HFFc6 (cell line): ENCODE results near the gene PPP1CA. TPM values are rescaled to one million over a fixed set of nuclear protein-coding genes. Genes with fewer than 3 reads are reported as not detected.

Experiments
- DNase-seq: peaks from one replicate; pipeline ENCODE4 v3.0.0-alpha.2; 2018
- H3K27ac Mint-ChIP-seq: 2 replicates; pipeline ENCODE4 v1.8.0; 2020; ENCODE audit warnings: mild to moderate bottlenecking, mixed read lengths
- H3K27me3 Mint-ChIP-seq: 2 replicates; pipeline ENCODE4 v1.8.0; 2021; ENCODE audit warnings: mild to moderate bottlenecking, moderate library complexity, mixed read lengths; ENCODE audit not compliant: insufficient read depth
- H3K36me3 Mint-ChIP-seq: 2 replicates; pipeline ENCODE4 v1.8.0; 2021; ENCODE audit warnings: low read depth, mixed read lengths
- H3K4me1 Mint-ChIP-seq: 2 replicates; pipeline ENCODE4 v1.8.0; 2020; ENCODE audit warnings: low read depth, mixed read lengths
- H3K4me3 Mint-ChIP-seq: 2 replicates; pipeline ENCODE4 v1.8.0; 2020; ENCODE audit warnings: mild to moderate bottlenecking, moderate library complexity, mixed read lengths
- H3K9me3 Mint-ChIP-seq: 2 replicates; pipeline ENCODE4 v1.8.0; 2020; ENCODE audit warnings: mild to moderate bottlenecking, mixed read lengths
- CTCF ChIP-seq: fragments of 200-600 bp; sonication (generic); IDR thresholded peaks from 2 replicates; pipeline ENCODE4 v1.5.0; 2021; ENCODE audit warnings: antibody characterized with exemption, mild to moderate bottlenecking
- total RNA-seq, 6 experiments: library from RNA; stranded (reverse); fragmentation: NEBNext Ultra II Directional; extraction: Animal tissue kit (Norgen Biotek cat#: 25700); gene quantifications; 2 replicates in 1 of 6; 3 replicates in 5 of 6; pipeline ENCODE4 v1.2.3, GENCODE V29; 2021

The PPP1CA gene
- total RNA-seq, 6 experiments from 2014 or later: 162 to 191 (median 180) TPM

GRCh38 chr11:67387069-67387468 is 14.6 kb downstream of the PPP1CA start:
- Mint-ChIP-seq H3K27me3 (peaks cover 4% of the 10 kb centered on the region), H3K4me1 (peaks cover 36% of the 10 kb centered on the region), H3K4me3 (no peak overlapping the region), H3K27ac (no peak overlapping the region), H3K9me3 (no peaks in the 10 kb centered on the region), H3K36me3 (no peaks in the 10 kb centered on the region)
- no peak for TF ChIP-seq CTCF
- no peak for DNase-seq

GRCh38 chr11:67384851-67385366 is 16.7 kb downstream of the PPP1CA start:
- no peak for TF ChIP-seq CTCF
- Mint-ChIP-seq H3K4me3 (no peak overlapping the region), H3K9me3 (no peaks in the 10 kb centered on the region), H3K27me3 (peaks cover 4% of the 10 kb centered on the region), H3K27ac (no peak overlapping the region), H3K36me3 (no peaks in the 10 kb centered on the region), H3K4me1 (peaks cover 43% of the 10 kb centered on the region)
- DNase-seq: peak; percentile 39

- peak; percentile 95 for TF ChIP-seq CTCF
- Mint-ChIP-seq H3K4me1 (peaks cover 51% of the 10 kb centered on the region), H3K4me3 (no peak overlapping the region), H3K36me3 (no peaks in the 10 kb centered on the region), H3K27ac (no peak overlapping the region), H3K9me3 (no peaks in the 10 kb centered on the region), H3K27me3 (peaks cover 2% of the 10 kb centered on the region)
- DNase-seq: peak; percentile 66
These were observed 19.2 kb downstream of the PPP1CA start for GRCh38 chr11:67382276-67383136.

- no peaks in the 10 kb centered on the region for H3K9me3 Mint-ChIP-seq
- TF ChIP-seq CTCF: no peak
- H3K27ac Mint-ChIP-seq: no peak overlapping the region
- H3K36me3 Mint-ChIP-seq: no peaks in the 10 kb centered on the region
- DNase-seq: no peak
- peaks cover 62% of the 10 kb centered on the region for H3K4me1 Mint-ChIP-seq
- no peak overlapping the region for H3K4me3 Mint-ChIP-seq
- H3K27me3 Mint-ChIP-seq: peaks cover 2% of the 10 kb centered on the region
These were observed 20.2 kb downstream of the PPP1CA start for GRCh38 chr11:67381244-67381972.

GRCh38 chr11:67379061-67380058 is 22.3 kb downstream of the PPP1CA start:
- no peaks in the 10 kb centered on the region; the same call in none of the 2 replicates for H3K27me3 Mint-ChIP-seq

More at GRCh38 chr11:67379061-67380058, 22.3 kb downstream of the PPP1CA start:
- H3K4me1 Mint-ChIP-seq: peaks cover 67% of the 10 kb centered on the region
- no peaks in the 10 kb centered on the region for H3K9me3 Mint-ChIP-seq
- TF ChIP-seq CTCF: no peak
- DNase-seq: peak; percentile 72
- H3K4me3 Mint-ChIP-seq: peak overlapping the region; percentile 52
- H3K27ac Mint-ChIP-seq: peak overlapping the region; percentile 85
- H3K36me3 Mint-ChIP-seq: no peaks in the 10 kb centered on the region
